Inflammatory macrophage treated with lipopolysaccharide for 4 hours (primary cell): Measurements from ENCODE around the gene HMG20A.
"Not testable (repeated sequence)": the region's sequence is repeated elsewhere in the genome, so short reads cannot be mapped to it uniquely, and the experiment has no call there.

Experiments used
- DNase-seq: peaks from one replicate; pipeline ENCODE4 v3.0.0-alpha.2; 2020

The HMG20A gene

DNA sequence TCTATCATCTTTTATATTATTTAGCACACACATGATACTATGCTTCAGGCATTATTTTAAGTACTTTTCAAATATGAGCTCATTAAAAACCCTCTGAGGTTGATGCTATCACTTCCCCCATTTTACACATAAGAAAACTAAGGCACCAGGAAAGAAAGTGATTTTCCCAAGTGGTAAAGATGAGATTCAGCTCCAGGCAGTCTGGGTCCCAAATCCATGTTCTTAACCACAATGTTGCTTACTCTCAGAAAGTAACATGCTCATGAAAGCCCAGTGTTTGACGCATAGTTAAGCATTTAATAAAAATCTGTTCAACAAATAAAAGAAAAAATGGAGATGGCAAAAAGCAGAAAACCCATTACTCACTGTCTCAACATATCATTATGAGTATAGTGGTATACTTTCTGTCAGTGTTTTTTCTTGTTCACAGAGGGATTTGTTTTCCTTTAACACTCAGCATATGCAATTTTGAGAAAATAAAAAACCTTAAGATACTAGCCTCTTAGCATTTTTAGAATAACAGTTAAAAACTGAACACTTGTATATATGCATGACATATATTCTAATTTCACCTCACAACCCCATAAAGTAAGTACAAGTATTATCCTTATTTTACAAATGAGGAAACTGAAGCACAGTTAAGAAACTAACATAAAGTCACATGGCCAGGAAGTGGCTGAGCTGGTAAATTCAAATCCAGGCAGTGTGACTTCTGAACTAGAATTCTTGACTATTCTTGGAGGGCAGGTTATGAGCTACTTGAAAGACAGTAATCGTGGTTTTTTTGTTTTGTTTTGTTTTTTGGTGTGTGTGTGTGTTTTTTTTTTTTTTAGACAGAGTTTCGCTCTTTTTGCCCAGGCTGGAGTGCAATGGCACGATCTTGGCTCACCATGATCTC, 11.2 kb upstream of the HMG20A start:
- DNase-seq = peak; percentile 58

DNA sequence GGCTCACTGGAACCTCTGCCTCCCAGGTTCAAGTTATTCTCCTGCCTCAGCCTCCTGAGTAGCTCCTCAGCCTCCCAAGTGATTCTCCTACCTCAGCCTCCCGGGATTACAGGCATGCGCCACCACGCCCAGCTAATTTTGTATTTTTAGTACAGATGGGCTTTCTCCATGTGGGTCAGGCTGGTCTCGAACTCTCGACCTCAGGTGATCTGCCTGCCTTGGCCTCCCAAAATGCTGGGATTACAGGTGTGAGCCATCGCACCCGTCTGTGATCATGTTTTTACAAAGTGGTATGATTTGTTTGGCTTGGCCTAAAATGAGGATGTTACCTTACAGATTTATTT, 10.6 kb upstream of the HMG20A start:
- not testable (repeated sequence) for DNase-seq

DNA sequence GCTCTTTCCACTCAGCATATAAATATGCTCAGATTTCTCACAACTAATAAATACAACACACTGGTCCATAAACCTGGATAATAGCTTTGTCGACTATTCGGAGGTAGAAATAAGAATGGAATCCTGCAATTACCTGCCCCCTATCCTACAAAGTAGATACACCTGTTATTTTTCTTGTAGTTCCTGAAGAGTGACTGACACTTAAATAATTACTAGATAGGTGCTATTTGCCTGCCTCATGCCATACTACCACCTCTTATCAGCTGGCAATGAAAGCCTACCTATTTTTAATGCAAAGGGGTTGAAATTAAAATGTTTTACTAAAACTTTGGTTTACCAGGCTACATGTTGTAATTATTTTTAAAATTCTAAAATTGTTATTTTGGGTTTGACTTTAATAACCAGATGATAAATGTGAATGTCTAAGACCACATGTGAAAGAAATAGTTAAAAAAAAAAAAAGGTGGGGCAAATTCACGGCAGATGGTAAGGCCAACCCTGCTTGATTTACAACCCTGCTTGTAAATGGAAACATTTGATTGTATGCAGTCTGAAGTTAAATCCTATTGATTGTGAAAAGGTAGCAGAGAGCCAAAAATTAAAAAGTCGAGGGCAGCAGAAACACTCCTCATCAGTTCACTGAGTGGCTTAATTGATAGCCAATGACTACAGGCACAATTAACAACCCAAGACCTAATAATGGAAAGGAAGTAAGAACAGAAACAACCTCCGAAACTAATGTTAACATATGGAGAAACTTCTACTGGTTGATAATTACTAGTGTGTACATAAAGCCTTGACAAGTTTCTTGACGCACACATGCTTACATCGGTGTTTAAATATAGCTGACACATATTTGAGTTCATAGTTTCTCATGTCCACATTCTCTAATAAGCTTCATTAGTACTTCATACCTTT, 9.7 kb upstream of the HMG20A start:
- DNase-seq = no peak

DNA sequence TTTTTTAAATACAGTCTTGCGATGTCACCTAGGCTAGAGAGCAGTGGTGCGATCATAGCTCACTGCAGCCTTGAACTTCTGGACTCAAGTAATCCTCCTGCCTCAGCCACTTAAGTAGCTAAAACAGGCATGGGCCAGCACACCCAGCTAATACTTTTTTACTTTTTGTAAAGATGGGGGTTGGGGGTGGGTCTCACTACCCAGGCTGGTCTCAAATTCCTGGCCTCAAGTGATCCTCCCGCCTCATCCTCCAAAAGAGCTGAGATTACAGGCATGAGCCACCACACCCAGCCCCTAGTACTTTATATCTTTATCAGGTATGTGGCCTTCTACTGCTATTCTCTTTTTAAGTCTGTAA, 9.1 kb upstream of the HMG20A start:
- DNase-seq = no peak

DNA sequence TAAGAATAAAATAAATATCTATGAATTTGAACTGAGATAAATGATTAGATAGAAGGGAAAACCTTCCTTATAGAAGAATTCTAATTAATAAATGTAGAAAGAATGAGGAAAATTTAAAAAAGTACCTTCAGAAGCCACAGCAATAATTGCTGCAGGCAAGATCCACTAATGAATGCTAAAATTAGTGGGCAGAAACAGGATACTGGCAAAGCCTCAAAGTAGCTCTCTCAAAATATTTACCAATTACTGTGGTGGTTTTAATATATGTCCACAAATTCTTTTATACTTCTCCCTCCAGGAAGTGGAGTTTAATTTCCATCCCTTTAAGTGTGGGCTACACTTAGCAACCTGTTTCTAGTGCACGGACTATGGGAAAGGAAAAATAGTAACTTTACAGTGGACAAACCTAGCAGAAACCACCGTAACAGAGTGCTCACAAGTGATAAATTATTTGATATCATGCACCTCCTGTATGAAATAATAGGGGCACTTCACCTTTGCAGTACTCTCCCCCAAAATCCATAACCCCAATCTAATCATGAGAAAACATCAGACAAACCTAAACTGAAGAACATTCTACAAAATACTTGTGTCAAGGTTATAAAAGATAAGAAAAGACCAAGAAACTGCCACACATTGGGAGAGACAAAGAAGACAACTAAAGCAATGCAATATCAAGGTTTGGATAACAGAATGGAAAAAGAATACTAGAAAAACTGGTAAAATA, 7.6 kb upstream of the HMG20A start:
- DNase-seq = no peak

DNA sequence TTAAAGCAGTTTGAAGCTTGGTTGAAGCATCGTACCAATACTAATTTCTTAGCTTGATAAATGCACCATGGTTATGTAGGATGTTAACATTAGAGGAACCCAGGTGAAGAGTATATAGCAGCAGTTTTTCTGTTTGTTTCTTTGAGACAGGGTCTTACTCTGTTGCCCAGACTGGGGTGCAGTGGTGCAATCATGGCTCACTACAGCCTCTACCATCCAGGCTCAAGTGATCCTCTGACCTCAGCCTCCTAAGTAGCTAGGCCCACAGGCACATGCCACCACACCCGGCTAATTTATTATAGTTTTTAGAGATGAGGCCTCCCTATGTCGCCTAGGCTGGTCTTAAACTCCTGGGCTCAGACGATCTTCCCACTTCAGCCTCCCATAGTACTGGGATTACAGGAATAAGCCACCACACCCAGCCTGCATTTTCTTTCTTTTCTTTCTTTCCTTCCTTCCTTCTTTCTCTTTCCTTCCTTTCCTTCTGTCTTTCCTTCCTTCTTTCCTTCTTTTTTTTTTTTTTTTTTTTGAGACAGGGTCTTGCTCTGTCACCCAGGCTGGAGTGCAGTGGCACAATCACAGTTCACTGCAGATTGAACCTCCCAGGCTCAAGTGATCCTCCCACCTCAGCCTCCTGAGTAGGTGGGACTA, 6.9 kb upstream of the HMG20A start:
- DNase-seq = no peak

DNA sequence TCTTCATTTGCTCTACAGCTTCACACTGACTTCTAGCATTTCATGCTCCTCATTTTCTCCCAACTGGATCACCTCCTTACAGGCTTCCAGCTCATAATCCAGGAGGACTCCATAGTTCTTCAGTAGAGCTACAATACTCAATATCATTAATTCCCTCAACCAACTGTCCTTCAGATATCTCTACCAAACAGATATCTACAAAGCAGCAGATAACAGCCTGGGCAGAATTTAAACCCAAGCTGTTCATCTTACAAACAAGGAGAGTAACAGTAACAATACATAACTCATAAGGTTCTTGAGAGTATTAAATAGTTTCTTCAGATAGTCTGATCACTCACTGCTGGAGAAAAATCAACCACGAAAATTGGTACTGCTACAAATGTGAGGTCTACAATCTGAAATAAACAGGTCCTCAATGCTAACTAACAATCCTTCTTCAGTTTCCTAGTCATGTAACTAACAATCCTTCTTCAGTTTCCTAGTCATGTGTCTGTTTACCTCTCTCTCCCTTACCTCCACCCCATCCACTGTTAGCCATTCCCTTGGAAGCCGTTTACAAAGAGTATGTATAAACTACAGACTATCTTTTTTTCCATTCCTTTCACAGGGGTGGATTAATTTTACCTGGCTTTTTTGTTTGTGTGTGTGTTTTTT, 5.8 kb upstream of the HMG20A start:
- no peak for DNase-seq

DNA sequence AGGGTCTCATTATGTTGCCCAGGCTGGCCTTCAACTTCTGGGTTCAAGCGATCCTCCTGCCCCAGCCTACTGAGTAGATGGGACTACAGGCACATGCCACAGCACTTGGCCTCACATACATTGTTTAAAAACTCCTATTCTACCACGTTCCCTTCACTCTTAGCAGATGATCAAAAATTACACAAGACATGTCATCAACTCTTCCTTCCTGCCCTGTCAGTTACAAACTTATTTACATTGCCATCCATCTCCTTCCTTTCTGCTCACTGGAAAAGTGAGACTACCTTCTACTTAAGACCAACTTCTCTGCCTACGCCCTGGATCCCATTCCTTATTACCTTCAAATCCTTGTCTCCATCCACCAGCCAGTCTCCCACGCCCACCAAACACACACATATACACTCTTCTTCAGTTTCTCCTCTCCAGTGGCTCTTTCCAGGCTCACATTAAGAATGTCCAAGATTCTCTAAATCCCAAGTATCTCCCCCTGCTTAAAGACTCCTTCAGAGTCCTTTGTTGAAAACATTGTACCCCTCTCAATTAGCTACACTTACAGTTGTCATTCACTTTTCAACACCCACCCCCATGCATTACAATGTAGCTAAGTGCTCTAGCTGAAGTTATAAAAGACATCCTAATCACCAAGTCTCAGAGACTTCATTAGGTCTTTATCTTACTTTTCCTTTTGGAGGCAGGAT, 5.1 kb upstream of the HMG20A start:
- DNase-seq = peak; percentile 29

DNA sequence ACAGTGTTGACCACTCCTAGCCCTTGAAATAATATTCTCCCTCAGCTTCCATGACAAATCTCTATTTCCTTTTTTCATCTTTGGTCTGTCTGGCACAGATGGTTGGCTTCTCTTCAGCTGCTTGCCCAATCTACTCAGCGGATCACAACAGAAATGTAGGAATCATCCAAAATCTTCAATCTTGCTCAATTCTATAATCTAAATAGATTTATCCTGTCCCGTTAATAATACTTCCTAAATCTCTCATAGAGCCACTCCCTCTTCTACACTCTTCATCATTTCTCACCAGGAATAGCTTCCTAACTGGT, 4.6 kb upstream of the HMG20A start:
- DNase-seq = peak; percentile 69

DNA sequence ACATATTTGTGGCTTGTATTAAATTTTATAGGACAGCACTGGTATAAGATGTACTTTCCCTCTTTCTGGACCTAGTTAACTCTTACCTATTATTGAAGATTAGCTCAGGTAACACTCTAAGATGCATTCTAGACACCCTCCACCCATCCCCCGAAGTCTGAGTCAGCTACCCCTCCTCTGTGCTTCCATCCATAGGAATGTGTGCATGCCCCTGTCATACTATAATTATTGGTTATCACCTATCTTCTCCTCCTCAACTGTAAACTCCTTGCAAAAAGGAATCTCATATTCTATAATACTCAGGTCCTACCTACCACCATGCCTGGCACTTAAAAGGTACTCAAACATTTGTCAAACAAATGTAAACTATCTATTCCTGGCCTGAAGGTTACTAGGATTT, 3.7 kb upstream of the HMG20A start:
- DNase-seq = no peak

DNA sequence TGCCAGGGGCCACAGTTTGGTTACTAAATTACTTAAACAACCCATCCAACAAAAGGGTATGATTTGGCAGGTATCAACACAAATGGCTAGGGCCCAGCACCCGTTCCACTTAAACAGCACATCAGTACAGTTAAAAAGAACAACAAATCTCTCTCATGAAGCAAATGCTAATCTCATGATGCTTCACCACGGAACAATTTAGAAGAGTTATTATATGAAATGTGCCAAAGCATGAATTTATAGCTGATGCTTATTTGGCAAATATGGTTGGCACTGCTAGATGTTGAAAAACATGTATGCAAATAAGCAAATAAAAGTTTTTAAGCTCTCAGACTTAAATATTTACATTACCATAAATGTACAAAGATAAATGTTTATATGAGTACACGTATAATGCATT, 3.1 kb upstream of the HMG20A start:
- DNase-seq = no peak

DNA sequence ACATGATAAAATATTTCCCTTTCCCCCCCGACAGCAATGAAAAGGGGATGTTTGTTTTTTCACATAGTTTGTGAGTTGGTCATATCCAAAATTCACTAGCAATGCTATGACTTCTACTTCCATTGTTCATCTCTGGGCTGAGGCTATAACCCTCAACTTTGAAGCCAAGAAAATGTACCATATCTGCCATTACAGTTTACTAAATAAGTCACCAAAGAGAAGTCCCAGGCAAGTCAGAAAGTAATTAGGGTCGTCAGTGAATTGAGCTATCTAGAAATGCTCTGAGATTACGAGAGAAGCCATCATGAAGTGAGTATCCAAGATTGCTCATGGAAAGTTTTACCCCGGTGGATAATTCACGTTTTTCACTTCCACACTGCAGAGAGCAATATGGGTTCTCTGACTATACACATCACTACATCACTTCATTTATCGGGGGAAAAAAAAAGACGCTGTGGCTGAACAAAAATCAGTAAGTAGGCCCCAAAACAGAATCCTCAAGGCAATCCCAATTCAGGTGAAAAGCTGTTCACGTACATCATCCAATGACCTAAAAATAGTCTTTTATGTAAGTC, 2.2 kb upstream of the HMG20A start:
- DNase-seq = no peak

DNA sequence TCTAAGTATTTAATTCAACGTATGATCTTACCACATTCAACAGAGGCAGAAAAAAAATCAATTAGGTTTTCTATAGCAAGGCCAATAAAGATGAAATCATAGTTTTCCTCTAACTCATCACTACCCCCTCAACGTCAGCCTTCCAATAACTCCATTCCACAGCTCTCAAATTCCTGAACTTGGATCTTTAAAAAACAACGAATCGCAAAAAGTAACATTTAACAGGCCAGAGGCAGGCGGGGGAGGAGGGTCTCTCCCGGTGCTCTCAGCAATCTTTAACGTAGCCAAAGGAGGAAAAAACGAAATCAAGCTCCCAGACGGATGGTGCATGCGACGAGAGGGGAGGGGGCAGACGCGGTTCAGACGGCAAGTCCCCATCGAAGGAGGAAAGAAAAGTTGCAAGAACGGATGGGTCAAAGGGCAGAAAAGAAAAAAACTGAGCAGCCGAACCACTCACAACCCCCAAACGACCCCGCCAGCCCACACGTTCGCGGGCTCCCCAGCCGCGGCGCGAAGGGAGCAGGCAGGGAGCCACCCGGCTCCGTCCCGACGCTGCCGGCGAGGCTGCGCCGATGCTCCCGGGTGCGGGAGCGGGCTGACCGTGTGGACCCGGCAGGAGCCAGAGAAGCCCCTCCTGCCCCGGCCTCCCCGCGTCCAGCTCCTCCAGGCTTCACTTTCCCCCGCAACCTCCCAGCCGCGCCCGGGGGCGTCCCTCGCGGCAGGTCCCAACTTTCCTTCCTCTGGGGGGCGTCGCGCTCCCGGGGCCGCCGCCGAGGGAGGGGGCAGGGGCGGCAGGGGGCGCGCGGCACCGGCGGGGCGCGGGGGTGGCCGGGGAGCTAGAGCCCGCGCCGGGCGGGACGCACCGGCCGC, 1.5 kb upstream of the HMG20A start:
- DNase-seq = peak; percentile 25

DNA sequence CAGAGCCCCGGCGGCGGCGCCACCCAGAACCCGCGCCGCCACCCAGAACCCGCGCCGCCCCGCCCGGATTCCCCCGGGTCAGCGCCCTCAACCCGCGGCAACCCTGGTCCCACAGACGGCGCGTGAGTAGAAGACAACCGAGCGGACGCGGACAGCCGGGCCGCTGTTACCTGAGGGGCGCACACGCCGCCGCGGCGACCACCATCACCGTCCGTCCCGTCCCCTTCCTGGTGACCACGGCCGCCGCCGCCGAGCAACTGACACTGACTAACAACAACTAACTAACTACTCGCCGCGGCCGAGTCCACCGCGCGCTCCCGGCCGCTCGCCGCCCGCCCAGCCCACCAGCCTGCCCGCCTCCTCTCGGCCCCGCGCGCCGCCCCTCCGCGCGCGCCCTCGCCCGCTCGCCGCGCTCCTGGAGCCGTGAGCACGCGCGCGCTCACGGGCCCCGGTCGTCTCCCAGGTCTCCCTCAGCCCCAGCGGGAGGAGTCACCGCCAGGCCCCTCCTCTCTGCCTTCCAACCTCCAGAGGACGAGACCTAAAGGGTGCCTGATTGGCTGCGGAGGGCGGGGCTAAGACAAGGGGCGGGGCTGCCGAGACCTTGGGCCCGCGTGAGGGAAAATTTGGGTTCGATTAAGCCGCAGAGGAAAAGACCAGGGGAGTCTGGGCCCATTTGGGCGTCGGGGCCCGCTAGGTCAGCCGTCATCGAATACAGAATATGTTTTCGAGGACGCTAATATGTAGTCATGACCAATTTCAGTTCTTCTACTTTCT, 665 bp upstream of the HMG20A start, which contains the start of gene PEAK1:
TSS of gene PEAK1 (minus strand) at position 269 of the 774 bp plus-strand sequence. CDS start 238,178 bp downstream, outside the sequence.
- peak; percentile 99 for DNase-seq

DNA sequence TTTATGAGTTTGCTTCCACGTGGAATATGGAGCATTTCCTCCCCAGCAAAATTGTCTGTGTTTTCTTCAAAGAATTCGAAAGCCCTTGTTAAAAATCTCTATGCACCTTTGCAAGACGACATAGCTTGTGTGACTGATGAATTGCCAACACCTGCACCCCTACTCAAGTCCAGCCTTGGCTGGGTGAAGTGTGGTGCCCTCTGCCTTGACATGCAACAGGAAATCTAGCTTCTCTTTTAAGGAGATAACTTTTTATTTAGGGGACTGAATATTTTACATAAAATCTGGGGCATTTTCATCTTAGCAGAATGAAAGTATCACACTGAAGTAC, 647 bp downstream of the HMG20A start:
- DNase-seq = no peak

DNA sequence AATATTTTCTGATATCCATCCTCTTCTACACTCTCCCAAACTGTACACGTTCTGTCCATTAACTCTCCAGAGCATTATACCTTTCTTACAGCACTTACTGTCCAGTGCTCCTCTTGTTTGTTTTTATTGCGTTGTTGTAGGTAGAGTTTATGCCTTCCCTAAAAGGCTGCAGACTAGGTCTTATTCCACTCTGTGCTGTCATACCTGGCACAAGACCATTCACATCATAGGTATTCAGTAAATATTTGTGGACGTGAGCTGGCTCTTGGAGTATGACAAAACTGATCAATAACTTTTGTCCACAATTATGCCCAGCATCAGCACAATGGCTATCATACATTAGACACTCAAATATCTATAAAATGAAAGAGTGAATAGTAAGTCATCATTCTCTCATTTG, 4.4 kb downstream of the HMG20A start:
- DNase-seq = no peak

DNA sequence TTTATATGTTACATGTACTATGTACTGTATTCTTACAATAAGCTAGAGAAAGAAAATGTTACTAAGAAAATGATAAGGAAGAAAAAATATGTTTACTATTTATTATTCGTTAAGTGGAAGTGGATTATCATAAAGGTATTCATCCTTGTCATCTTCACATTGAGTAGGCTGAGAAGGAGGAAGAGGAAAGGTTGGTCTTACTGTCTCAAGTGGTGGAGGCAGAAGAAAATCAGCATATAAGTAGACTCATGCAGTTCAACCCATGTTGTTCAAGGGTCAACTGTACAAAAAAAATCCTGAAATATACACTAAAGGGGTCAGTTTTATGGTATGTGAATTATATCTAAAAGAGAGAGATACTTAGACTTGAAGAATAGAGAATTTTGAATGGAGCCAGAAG, 5.7 kb downstream of the HMG20A start:
- no peak for DNase-seq

DNA sequence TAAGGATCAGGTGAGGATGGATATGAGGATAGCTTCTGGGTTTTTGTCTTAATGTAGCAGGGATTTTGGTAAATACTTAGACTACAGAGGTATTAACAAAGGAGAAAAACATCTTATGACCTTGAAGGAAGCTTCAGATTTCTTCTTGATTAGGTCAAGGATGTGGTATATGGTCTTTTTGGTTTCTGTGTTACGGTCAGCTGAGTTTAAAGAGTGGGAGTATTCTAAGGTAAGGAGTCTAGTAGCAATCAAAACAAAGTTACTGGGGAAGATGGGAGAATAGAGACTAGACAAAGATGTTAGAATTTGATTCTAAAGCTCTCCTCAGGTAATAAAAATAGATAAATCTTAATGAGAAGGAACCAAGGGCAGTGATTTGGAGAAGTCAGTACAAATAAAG, 6.2 kb downstream of the HMG20A start:
- DNase-seq = no peak

DNA sequence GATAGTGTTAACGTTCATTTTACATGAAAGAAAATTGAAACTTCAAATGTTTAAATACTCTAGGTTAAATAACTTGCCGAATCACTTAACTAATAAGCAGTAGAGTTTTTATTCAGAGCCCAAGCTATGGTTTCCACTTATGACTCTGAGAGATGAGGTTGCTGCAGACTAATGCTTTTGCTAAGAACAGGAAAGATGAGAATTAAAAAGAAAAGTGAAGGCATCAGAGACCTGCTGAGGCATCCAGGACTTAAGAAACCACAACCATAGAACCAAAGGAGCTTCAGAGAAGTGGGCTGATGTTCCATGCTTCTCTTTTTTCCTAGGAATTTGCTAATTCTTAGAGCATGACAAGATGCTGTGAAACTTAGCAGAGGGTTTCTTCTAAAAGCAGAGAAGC, 9.5 kb downstream of the HMG20A start:
- peak; percentile 25 for DNase-seq

DNA sequence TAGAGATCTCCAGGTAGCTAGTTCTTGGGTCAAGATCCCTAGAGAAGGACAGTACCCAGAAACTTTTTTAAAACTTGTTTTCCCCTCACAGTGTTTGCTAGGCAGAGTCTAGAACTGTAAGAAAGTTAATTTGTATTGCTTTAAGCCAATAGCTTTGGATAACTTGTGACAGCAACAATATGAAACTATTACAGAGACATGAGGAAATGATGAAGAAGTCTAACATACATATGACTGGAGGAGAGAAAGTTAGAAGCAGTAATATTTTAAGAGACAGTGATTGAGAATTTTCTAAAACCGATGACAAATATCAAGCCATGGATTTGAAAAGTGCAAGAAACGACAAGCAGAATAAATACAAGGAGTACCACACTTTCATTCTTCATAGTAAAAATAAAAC, 10.0 kb downstream of the HMG20A start:
- DNase-seq = no peak
